ENCODE data around the gene PNKD.
A peak's percentile ranks its signal among the peaks of the same experiment; 100 is the strongest.

Gene PNKD

DNA sequence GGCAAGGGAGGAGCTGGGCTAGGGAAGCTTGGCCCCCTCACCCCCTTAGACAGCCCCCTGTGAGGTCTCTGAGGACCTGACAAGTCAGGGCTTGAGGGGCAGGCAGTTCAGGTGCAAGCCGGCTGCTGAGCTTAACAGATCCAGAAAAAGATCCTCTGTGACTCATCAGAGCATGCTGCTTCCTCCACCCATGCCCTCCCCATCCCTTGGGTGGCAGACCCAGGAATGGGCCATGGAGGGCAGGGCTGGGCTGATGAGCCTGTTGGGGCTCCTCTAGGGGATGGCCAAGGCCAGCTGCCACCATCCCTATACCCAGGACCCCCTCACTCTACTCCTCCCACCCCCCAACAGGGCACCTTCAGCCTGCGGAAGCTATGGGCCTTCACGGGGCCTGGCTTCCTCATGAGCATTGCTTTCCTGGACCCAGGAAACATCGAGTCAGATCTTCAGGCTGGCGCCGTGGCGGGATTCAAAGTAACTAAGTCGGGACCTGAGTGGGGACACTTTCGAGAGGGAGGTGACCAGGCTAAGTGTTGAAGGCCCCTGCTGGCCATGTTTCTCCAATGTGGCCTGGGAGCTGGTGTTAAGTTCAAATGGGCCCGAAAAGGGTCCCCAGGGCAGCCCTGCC is 113.7 kb downstream of the PNKD start:
- no peak for DNase-seq

DNA sequence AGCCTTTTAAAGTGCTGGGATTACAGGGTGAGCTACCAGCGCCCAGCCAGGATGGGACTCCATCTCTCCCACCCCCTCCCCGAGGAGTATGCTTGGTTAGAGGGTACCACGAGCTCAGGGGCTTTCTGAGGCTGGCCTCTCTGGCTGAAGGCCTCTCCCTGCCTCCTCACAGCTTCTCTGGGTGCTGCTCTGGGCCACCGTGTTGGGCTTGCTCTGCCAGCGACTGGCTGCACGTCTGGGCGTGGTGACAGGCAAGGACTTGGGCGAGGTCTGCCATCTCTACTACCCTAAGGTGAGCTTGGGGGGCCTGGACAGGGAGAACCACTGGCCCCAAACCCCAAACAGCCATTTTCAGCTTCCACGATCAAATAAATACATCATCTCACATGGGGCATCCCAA is 114.7 kb downstream of the PNKD start:
- DNase-seq = no peak

GRCh38 chr2:218386505-218387368 is 116.4 kb downstream of the PNKD start:
- DNase-seq = no peak

GRCh38 chr2:218387369-218388194 is 117.3 kb downstream of the PNKD start:
- peak; percentile 77 for DNase-seq

DNA sequence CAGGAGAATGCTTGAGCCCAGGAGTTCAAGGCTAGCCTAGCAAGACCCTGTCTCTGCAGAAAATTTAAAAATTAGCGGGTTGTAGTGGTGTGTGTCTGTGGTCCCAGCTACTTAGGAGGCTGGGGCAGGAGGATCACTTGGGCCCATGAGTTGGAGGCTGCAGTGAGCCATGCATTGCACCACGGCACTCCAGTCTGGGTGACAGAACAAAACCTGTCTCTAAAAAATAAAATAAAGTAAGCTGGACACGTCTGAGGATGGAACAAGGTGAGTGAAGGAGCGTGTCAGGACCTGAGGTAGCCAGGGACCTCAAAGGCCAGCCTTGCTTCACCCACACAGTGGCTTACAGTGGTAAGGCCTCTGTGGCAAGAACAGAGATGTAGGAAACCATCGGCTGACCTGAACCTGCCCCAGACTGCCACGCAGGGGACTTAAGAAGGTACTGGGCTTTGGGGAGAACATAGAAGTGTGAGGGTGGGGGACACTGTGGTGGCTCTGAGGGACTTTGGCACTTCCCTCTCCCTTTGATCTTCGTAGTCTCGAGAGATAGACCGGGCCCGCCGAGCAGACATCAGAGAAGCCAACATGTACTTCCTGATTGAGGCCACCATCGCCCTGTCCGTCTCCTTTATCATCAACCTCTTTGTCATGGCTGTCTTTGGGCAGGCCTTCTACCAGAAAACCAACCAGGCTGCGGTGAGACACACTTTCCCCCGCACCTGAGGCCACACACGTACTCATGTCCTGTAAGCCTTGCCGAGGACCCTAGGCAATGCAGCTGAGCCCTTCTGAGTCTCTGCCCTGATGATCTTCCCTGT is 119.2 kb downstream of the PNKD start:
- no peak for DNase-seq

DNA sequence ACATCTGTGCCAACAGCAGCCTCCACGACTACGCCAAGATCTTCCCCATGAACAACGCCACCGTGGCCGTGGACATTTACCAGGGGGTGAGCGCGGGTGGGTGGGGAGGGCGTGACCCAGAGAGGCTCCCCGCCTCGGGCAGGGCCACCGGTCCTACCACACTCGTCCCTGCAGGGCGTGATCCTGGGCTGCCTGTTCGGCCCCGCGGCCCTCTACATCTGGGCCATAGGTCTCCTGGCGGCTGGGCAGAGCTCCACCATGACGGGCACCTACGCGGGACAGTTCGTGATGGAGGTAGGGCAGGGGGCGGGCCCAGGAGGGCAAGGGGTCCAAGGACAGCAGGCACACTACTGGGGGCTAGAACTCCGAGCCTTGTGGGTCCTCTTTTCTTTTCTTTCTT is 120.9 kb downstream of the PNKD start:
- DNase-seq = no peak

GRCh38 chr2:218392459-218392858 is 122.1 kb downstream of the PNKD start:
- DNase-seq = no peak

- no peak for DNase-seq
Measured at GRCh38 chr2:218392891-218393462, 122.7 kb downstream of the PNKD start.

DNA sequence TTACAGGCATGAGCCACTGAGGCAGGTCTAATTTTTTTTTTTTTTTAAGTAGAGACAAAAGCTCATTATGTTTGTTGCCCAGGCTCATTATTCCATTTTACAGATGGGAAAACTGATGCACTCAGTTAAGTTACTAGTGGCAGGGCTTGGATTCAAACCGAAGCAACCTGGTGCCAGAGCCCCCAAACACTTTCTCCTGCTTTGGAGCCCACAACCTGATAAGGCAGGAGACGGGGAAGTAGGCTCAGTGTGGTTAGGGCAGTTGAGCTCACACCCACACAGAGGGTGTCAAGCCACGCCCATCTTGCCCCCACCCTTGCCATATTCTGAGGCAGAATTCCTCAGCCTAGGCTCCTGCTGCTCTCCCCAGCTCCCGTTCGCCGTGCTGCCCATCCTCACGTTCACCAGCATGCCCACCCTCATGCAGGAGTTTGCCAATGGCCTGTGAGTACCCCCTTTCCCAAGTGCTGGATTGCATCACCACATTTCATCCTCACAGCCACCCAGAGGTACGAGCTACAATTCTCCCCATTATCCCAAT is 123.5 kb downstream of the PNKD start:
- DNase-seq = no peak

- DNase-seq = no peak
Measured at GRCh38 chr2:218394298-218395089, 124.2 kb downstream of the PNKD start.

- DNase-seq = no peak
Measured at GRCh38 chr2:218395090-218395444, 124.7 kb downstream of the PNKD start.

- no peak for DNase-seq
Measured at GRCh38 chr2:218395456-218395825, 125.1 kb downstream of the PNKD start.

DNA sequence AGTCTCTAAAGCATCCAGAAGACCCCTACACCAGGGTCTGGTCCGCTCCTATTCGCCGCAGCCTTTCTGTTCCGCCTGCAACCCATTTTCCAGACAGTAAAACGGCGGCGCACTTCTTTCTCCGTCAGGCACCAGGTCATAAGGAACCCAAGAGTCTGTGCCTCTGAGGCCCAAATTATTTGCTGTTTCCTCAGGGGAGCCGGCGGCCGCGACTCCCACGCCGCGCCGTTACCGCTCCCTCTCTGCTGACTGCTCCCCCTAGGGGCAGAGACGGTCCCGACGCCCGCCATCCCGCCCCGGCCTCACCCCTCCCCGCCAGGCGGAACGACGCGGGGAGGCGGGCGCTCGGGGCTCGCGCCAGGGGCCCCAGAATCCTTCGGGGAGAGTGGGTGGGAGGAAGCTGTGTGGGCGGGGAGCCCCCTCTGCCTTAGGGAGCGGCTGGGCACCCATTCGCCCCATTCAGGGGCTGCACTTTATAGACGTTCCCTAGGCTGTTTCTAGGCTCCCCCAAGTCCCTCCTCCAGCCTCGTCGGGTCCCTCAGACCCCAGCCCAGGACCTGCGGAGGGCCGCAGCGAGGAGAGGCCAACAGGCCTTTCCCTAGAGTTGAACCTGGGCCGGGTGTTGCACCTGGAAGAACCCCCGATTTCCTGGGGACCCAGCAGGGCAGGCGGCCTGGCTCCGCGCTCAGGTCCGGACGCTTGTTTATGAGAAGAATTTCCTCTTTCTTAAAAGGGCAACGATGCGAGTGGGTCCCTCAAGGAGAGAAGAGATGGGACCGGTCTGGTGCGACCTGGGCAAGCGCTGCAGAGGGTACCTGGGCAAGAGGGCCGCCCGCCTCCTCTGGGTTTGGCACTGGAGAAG is 125.7 kb downstream of the PNKD start:
- DNase-seq = peak; percentile 92
